HG03460 (cell line): ENCODE measurements around the gene TOR4A.

Experiments used
- ATAC-seq: cut with Tn5 transposase; IDR thresholded peaks from one replicate; pipeline ENCODE4 v1.9.1; 2021; ENCODE audit not compliant: unreplicated experiment

TOR4A gene

GRCh38 chr9:137331929-137332328 lies 54.4 kb downstream of the TOR4A start:
- no peak for ATAC-seq
